IPS-18c (cell line): Measurements from ENCODE around the gene SORCS2.

Experiments
- H3K4me3 ChIP-seq: 2 replicates; pipeline ENCODE4 v1.7.0; 2013; ENCODE audit warnings: low read depth, mild to moderate bottlenecking, low read length, moderate library complexity; ENCODE audit not compliant: insufficient read depth
- H3K9me3 ChIP-seq: one replicate; pipeline ENCODE4 v1.6.1; 2013; ENCODE audit warnings: mild to moderate bottlenecking, low read length, moderate library complexity; ENCODE audit not compliant: control insufficient read depth, insufficient read depth

SORCS2 gene

GRCh38 chr4:7295197-7295910, 103.0 kb downstream of the SORCS2 start:
- Histone ChIP-seq H3K4me3 (no peak overlapping the region), H3K9me3 (no peaks in the 10 kb centered on the region)

GRCh38 chr4:7295911-7296660, 103.7 kb downstream of the SORCS2 start:
- H3K9me3 ChIP-seq: no peaks in the 10 kb centered on the region

GRCh38 chr4:7296661-7297335, 104.5 kb downstream of the SORCS2 start:
- Histone ChIP-seq H3K9me3 (no peaks in the 10 kb centered on the region), H3K4me3 (no peak overlapping the region)

More at GRCh38 chr4:7295911-7296660, 103.7 kb downstream of the SORCS2 start:
- no peak overlapping the region for H3K4me3 ChIP-seq

- Histone ChIP-seq H3K9me3 (no peaks in the 10 kb centered on the region), H3K4me3 (no peak overlapping the region)
Observed at GRCh38 chr4:7297374-7297773, 105.0 kb downstream of the SORCS2 start.

DNA sequence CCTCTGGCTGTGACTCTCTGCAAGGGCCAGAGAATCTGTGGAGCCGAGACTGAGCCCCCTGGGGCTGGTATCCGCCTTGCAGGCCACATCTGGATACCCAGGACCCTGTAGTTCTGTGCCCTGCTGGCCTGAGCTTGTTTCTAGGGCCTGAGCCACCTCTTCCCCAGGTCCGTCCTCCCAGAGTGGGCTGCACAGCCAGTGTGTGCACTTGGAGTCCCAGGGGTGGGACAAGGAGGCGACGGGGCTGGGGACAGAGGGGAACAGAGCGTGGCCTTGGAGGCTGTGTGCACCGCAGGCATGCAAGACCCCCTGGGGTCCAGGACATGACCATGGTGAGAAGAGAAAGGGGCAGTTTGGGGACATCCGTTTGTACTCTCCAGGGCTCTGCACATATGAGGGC, 105.5 kb downstream of the SORCS2 start:
- Histone ChIP-seq H3K9me3 (no peaks in the 10 kb centered on the region), H3K4me3 (no peak overlapping the region)

GRCh38 chr4:7298619-7299009, 106.3 kb downstream of the SORCS2 start:
- no peak overlapping the region for H3K4me3 ChIP-seq
- no peaks in the 10 kb centered on the region for H3K9me3 ChIP-seq

GRCh38 chr4:7299010-7299907, 106.9 kb downstream of the SORCS2 start:
- Histone ChIP-seq H3K4me3 (no peak overlapping the region), H3K9me3 (no peaks in the 10 kb centered on the region)

DNA sequence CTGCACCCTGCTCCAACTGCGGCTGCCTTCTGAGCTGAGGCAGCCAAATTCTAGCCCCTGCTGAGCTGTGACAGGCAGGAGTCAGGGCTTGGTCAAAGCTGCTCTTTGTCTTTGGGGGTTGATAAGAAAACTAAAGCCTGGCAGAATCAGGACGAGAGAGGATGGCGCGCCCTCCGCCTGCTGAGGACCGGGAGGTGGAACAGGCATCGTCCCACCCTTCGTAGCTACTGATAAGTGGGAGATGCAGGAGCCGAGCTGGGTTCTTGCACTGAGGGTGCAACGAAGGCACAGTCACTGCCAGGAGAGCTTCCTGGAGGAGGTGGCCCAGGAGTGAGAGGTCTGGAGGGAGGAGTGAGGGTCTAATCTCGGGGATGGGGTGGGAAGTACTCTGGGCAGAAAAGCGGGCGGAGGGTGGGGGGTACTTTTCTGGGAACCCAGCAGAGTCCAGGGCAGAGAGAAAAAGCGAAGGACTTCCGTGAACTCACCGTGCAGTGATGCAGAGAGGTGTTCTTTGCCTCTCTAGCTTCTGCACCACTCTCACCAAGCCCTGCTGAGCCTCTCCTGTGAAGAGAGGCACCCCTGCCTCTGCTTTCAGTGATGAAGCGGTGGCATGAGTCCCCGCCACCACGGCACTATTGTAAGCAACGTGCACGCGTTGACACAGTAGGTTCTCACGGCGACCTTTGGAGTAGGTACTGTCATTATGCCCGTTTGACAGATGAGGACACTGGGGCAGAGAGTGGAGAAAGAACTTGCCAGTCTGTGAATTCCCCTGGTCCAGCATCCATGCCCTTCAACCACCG, 107.8 kb downstream of the SORCS2 start:
- H3K4me3 ChIP-seq: no peak overlapping the region
- no peaks in the 10 kb centered on the region for H3K9me3 ChIP-seq

GRCh38 chr4:7300711-7301095, 108.4 kb downstream of the SORCS2 start:
- Histone ChIP-seq H3K9me3 (no peaks in the 10 kb centered on the region), H3K4me3 (no peak overlapping the region)

GRCh38 chr4:7301126-7301785, 108.9 kb downstream of the SORCS2 start:
- Histone ChIP-seq H3K4me3 (no peak overlapping the region), H3K9me3 (no peaks in the 10 kb centered on the region)

DNA sequence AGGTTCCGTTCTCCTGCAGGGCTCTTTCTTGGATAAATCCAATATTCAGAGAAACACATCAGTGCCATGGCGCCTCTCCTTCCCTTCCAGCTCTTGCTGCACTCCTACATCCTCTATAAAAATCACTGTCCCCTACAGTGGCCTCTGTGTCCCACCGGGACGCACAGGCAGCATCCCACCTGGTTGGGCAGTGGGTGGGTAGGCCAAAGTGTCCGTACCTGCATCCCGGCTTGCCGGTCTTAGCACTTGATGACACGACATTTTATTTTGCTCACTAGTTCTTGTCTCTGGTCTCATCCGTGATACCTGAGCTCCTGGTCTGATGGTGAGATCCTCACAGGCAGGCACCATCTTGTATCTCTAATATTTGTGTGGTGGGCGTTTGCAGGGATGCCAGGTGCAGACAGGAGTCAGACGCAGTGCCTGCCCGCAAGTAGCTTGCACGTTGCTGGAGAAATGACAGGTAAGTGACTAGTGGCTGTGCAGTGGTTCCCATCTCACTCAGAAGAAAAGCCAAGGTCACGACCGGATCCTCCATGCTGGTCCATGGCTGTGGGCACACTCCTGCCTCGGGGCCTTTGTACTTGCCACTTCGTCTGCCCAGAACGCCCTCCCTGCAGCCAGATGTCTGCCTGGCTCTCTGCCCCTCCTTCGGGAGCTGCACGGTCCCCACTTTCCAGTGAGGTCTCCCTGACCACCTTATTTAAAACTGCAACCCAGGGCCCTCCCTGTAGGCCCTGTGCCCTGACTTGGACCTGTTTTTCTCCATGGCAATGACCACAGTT, 109.7 kb downstream of the SORCS2 start:
- H3K9me3 ChIP-seq: no peaks in the 10 kb centered on the region
- no peak overlapping the region for H3K4me3 ChIP-seq

DNA sequence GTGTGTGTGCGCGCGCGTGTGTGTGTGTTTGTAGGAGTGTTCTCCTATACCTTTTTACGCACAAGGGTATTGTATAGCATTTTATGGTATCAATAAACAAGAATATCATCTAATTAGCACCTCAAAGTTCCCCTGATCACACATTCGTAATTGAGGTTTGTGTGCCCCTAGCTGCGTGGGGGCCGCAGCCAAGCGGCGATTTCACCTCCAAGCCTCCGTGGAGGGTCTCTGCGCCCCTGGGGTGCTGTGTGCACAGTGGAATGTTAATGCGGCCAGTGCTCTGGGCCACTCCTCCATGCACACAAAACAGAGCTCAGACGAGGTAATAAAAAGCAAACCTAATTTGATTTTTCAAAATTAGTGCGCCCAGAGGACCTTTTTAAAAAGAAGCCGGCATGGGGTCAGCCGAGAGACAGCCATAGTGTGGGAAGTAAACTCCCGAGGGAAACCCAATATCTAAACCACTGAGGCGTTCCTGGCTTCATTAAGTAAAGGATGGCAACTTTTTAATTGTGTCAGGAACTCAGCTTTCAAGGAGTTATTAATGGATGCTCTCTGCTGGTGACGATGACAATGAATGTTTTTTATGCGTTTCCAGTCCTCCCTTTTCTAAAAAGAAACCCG, 110.6 kb downstream of the SORCS2 start:
- Histone ChIP-seq H3K4me3 (no peak overlapping the region), H3K9me3 (no peaks in the 10 kb centered on the region)

DNA sequence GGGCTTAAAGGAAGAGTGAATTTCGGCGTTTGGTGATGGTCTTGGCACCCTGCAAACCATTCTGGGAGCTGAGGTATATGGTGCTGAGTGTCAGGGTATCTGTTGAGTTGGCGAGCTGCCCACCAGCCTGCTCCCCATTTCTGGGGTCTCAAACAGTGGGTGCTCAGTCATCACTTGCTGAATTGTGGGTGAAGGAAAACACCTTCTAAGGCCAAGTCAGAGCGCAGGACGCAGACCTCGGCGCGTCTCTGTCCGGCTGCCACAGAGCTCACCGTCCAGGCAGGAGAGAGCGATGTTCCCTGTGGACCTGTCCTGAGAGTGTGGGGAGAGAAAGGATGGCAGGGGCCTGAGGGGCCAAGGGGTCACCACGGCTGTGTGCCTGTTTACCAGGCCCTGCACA, 111.2 kb downstream of the SORCS2 start:
- Histone ChIP-seq H3K4me3 (no peak overlapping the region), H3K9me3 (no peaks in the 10 kb centered on the region)

GRCh38 chr4:7304436-7304835, 112.1 kb downstream of the SORCS2 start:
- Histone ChIP-seq H3K4me3 (no peak overlapping the region), H3K9me3 (no peaks in the 10 kb centered on the region)
